HFFc6 (cell line): ENCODE measurements around the gene CDX1. TPM values are rescaled to one million over a fixed set of nuclear protein-coding genes. Genes with fewer than 3 reads are reported as not detected.

Experiments
- DNase-seq: peaks from one replicate; pipeline ENCODE4 v3.0.0-alpha.2; 2018
- H3K27ac Mint-ChIP-seq: 2 replicates; pipeline ENCODE4 v1.8.0; 2020; ENCODE audit warnings: mild to moderate bottlenecking, mixed read lengths
- H3K27me3 Mint-ChIP-seq: 2 replicates; pipeline ENCODE4 v1.8.0; 2021; ENCODE audit warnings: mild to moderate bottlenecking, moderate library complexity, mixed read lengths; ENCODE audit not compliant: insufficient read depth
- H3K36me3 Mint-ChIP-seq: 2 replicates; pipeline ENCODE4 v1.8.0; 2021; ENCODE audit warnings: low read depth, mixed read lengths
- H3K4me1 Mint-ChIP-seq: 2 replicates; pipeline ENCODE4 v1.8.0; 2020; ENCODE audit warnings: low read depth, mixed read lengths
- H3K4me3 Mint-ChIP-seq: 2 replicates; pipeline ENCODE4 v1.8.0; 2020; ENCODE audit warnings: mild to moderate bottlenecking, moderate library complexity, mixed read lengths
- H3K9me3 Mint-ChIP-seq: 2 replicates; pipeline ENCODE4 v1.8.0; 2020; ENCODE audit warnings: mild to moderate bottlenecking, mixed read lengths
- long read RNA-seq: library from polyadenylated mRNA; unstranded; transcript quantifications from one replicate; pipeline ENCODE4 v2.0.0, GENCODE V29; 2019
- total RNA-seq, 6 experiments: library from RNA; stranded (reverse); fragmentation: NEBNext Ultra II Directional; extraction: Animal tissue kit (Norgen Biotek cat#: 25700); gene quantifications; 2 replicates in 1 of 6; 3 replicates in 5 of 6; pipeline ENCODE4 v1.2.3, GENCODE V29; 2021
- TF ChIP-seq, protein P1 (sequence below): fragments of 200-600 bp; sonication (generic); IDR thresholded peaks from 2 replicates; pipeline ENCODE4 v1.5.0; 2021; ENCODE audit warnings: antibody characterized with exemption, mild to moderate bottlenecking

The CDX1 gene
- under 1 TPM in 1 of 6 experiments, not detected in 5; 0.11 TPM for total RNA-seq
- long read RNA-seq = 0 reads

DNA sequence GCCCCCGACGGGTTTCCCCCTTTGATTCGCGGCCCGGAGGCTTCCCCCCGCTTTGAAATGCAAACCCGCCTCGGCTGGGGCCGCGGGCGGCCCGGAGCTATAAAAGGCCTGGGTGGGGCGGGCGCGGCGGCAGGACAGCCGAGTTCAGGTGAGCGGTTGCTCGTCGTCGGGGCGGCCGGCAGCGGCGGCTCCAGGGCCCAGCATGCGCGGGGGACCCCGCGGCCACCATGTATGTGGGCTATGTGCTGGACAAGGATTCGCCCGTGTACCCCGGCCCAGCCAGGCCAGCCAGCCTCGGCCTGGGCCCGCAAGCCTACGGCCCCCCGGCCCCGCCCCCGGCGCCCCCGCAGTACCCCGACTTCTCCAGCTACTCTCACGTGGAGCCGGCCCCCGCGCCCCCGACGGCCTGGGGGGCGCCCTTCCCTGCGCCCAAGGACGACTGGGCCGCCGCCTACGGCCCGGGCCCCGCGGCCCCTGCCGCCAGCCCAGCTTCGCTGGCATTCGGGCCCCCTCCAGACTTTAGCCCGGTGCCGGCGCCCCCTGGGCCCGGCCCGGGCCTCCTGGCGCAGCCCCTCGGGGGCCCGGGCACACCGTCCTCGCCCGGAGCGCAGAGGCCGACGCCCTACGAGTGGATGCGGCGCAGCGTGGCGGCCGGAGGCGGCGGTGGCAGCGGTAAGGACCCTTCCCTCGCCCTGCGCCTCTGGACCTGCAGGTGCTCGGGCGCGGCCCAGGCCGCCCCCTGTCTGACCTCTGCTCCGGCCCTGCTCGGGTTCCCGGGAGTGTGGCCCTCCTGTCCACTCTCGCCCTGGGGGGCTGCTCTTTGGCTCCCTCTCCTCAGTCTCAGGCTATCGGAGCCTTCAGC lies at the start of gene CDX1:
CDX1 (plus strand) TSS at position 129 of the 862 bp plus-strand sequence; CDS start at position 228, 99 bp downstream.
- H3K27me3 Mint-ChIP-seq = peaks cover 7% of the 10 kb centered on the region
- H3K4me3 Mint-ChIP-seq = no peak within 1 kb of the TSS
- no peak within 1 kb of the TSS for H3K27ac Mint-ChIP-seq
- H3K36me3 Mint-ChIP-seq = no peaks in the 10 kb centered on the region
- TF ChIP-seq, protein P1, sequence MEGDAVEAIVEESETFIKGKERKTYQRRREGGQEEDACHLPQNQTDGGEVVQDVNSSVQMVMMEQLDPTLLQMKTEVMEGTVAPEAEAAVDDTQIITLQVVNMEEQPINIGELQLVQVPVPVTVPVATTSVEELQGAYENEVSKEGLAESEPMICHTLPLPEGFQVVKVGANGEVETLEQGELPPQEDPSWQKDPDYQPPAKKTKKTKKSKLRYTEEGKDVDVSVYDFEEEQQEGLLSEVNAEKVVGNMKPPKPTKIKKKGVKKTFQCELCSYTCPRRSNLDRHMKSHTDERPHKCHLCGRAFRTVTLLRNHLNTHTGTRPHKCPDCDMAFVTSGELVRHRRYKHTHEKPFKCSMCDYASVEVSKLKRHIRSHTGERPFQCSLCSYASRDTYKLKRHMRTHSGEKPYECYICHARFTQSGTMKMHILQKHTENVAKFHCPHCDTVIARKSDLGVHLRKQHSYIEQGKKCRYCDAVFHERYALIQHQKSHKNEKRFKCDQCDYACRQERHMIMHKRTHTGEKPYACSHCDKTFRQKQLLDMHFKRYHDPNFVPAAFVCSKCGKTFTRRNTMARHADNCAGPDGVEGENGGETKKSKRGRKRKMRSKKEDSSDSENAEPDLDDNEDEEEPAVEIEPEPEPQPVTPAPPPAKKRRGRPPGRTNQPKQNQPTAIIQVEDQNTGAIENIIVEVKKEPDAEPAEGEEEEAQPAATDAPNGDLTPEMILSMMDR = no peak
- peaks cover 25% of the 10 kb centered on the region for H3K4me1 Mint-ChIP-seq
- no peaks in the 10 kb centered on the region for H3K9me3 Mint-ChIP-seq
- DNase-seq = no peak

DNA sequence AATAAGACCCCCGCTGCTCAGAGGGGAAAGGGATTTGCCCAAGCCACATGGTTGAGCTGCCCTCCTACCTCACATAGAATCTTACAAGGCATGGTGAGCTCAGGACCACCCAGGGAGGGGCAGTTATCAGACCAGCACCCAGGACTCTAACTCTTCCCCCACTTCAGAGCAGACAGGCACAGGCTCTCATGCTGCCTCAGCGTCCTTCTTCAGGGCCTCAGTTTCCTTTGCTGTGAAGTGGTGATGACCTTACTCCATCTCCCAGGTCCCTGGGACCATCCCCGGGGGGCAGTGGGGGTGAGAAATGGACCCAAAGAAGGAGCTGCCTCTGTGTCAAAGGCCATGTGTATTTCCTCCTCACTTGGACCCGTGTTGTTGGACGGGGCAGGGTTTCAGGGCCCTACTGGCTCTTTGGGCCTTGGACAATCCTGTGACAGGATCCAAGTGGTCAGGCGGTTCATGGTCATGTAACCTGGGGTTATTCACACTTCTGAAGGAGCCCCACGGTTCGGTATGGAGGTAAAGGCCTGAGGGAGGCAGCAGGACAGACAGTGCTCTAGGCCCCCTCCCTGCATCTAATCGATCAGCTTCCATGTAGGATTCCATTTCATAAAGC lies 48.5 kb upstream of the CDX1 start:
- H3K36me3 Mint-ChIP-seq = peaks cover 11% of the 10 kb centered on the region
- no peak overlapping the region for H3K4me3 Mint-ChIP-seq
- peaks cover 26% of the 10 kb centered on the region for H3K4me1 Mint-ChIP-seq
- no peaks in the 10 kb centered on the region for H3K9me3 Mint-ChIP-seq
- H3K27ac Mint-ChIP-seq = no peak overlapping the region; the same call in 1 of the 2 replicates
- no peak for DNase-seq
- H3K27me3 Mint-ChIP-seq = peaks cover 16% of the 10 kb centered on the region
- TF ChIP-seq, protein P1 = no peak

DNA sequence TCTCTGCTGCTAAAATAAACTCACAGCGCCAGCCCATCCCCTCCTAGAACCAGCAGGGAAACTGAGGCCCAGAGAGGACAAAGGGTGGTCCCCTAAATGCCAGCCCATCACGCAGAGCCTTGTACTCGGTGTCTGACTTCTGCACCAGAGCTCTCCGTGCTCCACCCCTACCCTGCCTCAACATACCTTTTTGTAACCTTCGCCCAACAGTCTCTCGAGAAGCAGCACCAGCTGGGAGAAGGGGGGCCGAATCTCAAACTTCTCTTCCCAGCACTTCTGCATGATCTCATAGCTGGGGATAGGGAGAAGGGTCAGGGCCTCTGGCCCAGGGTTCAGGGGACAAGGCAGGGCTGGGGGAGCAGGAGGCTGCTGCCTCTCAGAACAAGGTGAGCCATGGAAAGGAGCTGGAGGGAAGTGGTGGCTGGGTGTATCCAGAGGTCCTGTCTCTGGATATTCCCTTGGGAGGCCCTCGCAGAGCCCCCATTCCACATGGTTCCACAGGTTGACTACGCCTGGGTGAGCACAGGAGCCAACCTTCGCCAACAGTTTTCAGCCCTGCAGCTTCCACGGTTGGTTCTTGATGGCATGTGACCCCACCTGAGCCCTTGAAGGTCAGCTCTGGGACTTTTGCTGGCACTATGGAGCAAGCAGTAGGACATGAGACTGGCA lies 47.9 kb upstream of the CDX1 start:
- Mint-ChIP-seq H3K4me1 (peaks cover 20% of the 10 kb centered on the region), H3K27ac (peak overlapping the region; percentile 33; the same call in 1 of the 2 replicates)

DNA sequence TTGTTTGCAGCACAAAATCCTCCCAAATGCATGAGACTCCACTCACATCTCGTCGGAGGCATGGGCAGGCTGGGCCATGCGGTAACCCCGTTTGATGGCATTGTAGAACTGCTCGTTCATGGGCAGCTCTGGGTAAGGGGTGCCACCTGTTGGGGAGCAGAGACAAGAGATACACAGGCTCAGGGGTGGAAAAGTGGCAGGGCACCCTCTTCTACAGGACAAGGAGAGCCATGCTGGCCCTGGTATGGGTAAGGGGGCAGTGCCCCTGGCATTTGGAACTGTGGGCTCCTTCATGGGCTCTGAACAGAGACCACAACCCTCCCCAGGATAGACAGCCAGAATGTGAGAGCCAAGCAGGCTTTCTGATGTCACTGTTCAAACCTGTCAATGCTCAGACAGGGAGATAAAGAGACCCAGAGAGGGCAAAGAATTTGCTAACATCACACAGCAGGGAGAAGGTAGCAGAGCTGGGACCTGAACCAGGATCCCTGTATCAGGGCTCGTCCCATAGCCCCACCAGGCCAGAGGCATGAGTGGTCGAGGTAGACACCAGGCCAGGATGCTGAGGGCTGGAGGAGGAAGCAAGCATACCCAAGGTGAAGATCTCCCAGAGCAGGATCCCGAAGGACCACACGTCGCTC lies 47.0 kb upstream of the CDX1 start:
- H3K4me1 Mint-ChIP-seq = peaks cover 17% of the 10 kb centered on the region
- H3K27me3 Mint-ChIP-seq = peaks cover 12% of the 10 kb centered on the region
- no peak overlapping the region for H3K4me3 Mint-ChIP-seq
- TF ChIP-seq, protein P1 = peak; percentile 11; the same call in 1 of the 2 replicates
- 0 out of 2 replicates have a peak overlapping the region, but pooled peaks have one; percentile 7 for H3K27ac Mint-ChIP-seq
- no peaks in the 10 kb centered on the region for H3K9me3 Mint-ChIP-seq
- DNase-seq = no peak
- peaks cover 11% of the 10 kb centered on the region for H3K36me3 Mint-ChIP-seq

More for the DNA sequence above, 47.9 kb upstream of the CDX1 start:
- Mint-ChIP-seq H3K4me3 (no peak overlapping the region), H3K27me3 (peaks cover 13% of the 10 kb centered on the region), H3K36me3 (peaks cover 11% of the 10 kb centered on the region), H3K9me3 (no peaks in the 10 kb centered on the region)
- TF ChIP-seq, protein P1 = no peak
- DNase-seq = no peak

DNA sequence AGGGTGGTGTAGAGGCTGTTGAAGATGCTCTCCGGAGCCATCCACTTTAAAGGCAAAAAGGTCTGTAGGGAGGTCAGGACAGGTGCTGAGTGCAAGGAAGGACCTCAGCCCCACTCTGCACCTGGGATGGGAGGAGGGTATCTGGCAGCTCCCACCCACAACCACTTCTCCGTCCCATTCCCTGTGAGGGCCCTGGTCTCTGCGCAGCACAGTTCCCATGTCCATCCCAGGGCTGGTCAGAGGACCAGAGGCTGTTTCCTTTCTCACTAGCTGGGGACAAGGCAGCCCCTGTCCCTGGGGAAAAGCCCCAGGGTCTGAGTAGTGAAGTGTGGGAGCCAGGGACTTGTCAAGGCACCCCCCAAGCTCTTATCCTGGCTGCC lies 46.5 kb upstream of the CDX1 start:
- no peaks in the 10 kb centered on the region for H3K9me3 Mint-ChIP-seq
- H3K36me3 Mint-ChIP-seq = peaks cover 14% of the 10 kb centered on the region
- peaks cover 10% of the 10 kb centered on the region for H3K27me3 Mint-ChIP-seq
- H3K4me3 Mint-ChIP-seq = no peak overlapping the region
- H3K4me1 Mint-ChIP-seq = peaks cover 17% of the 10 kb centered on the region
- no peak for DNase-seq
- TF ChIP-seq, protein P1 = no peak
- H3K27ac Mint-ChIP-seq = peak overlapping the region; percentile 48; the same call in 1 of the 2 replicates
